NCI-H2171 (cell line): ENCODE data around the gene TADA3.

ENCODE experiments used
- DNase-seq: peaks from one replicate; lab custom pipeline; 2025; lab: John Stamatoyannopoulos, UW

TADA3 gene

GRCh38 chr3:9760779-9761505 is 31.3 kb downstream of the TADA3 start:
- no peak for DNase-seq

GRCh38 chr3:9757427-9757826 is 34.8 kb downstream of the TADA3 start:
- DNase-seq, result no peak

GRCh38 chr3:9754678-9755077 is 37.6 kb downstream of the TADA3 start:
- DNase-seq, result no peak

- no peak for DNase-seq
Observed at GRCh38 chr3:9750556-9751411, 41.5 kb downstream of the TADA3 start.

GRCh38 chr3:9749645-9750555 is 42.4 kb downstream of the TADA3 start, which contains the start of gene OGG1:
Gene OGG1, plus strand, starts transcription at chr3:9749952. Its CDS starts 335 bp downstream, at chr3:9750287.
- peak; percentile 86 for DNase-seq

GRCh38 chr3:9749296-9749644 is 43.0 kb downstream of the TADA3 start:
- no peak for DNase-seq

GRCh38 chr3:9748031-9748430 is 44.2 kb downstream of the TADA3 start:
- no peak for DNase-seq

GRCh38 chr3:9747267-9747666 is 45.0 kb downstream of the TADA3 start:
- DNase-seq, result no peak

GRCh38 chr3:9746330-9746729 is 45.9 kb downstream of the TADA3 start:
- no peak for DNase-seq

- no peak for DNase-seq
Observed at GRCh38 chr3:9745521-9745920, 46.8 kb downstream of the TADA3 start.

GRCh38 chr3:9744162-9744561 is 48.1 kb downstream of the TADA3 start:
- no peak for DNase-seq

- DNase-seq, result no peak
Observed at GRCh38 chr3:9743548-9743947, 48.7 kb downstream of the TADA3 start.

- DNase-seq, result no peak
Observed at GRCh38 chr3:9742560-9742959, 49.7 kb downstream of the TADA3 start.

- no peak for DNase-seq
Observed at GRCh38 chr3:9739181-9739580, 53.1 kb downstream of the TADA3 start.

- DNase-seq, result no peak
Observed at GRCh38 chr3:9736831-9737230, 55.4 kb downstream of the TADA3 start.

- DNase-seq, result no peak
Observed at GRCh38 chr3:9732740-9733115, 59.5 kb downstream of the TADA3 start.

- no peak for DNase-seq
Observed at GRCh38 chr3:9732080-9732739, 60.1 kb downstream of the TADA3 start.

- peak; percentile 90 for DNase-seq
Observed at GRCh38 chr3:9731206-9732079, 60.8 kb downstream of the TADA3 start, which contains the start of gene BRPF1. Gene BRPF1, plus strand, starts transcription at chr3:9731735. Its CDS starts 2,406 bp downstream, at chr3:9734141.

- DNase-seq, result peak; percentile 63
Observed at GRCh38 chr3:9730657-9731205, 61.5 kb downstream of the TADA3 start.
